HepG2 (cell line): ENCODE results near the gene PCAT7. TPM values are rescaled to one million over a fixed set of nuclear protein-coding genes. Genes with fewer than 3 reads are reported as not detected.

ENCODE experiments used
- ATAC-seq: fragments of 200-7000 bp; cut with Tn5 transposase; 3 replicates; pipeline ENCODE4 v1.9.1; 2020; ENCODE audit warnings: mild to moderate bottlenecking, moderate library complexity
- BruUV-seq: library from RNA; stranded (reverse); fragments of 400-500 nt; replicated peaks from 2 replicates; lab custom pipeline; 2021; lab: Mats Ljungman, UMichigan
- CTCF ChIA-PET: fragments of 300-600 bp; formaldehyde crosslinking; extraction: SDS; loops from one replicate; lab custom pipeline; 2021; ENCODE audit warnings: low total read pairs, inconsistent platforms, low intra/inter-chr PET ratio; lab: Yijun Ruan, JAX
- POLR2A ChIA-PET: fragments of 350-600 bp; sonication (Branson Sonifier 250); formaldehyde crosslinking; loops from one replicate; lab custom pipeline; 2020; ENCODE audit warnings: antibody characterized with exemption, inconsistent platforms; lab: Yijun Ruan, JAX
- DNase-seq: peaks from one replicate; pipeline ENCODE4 v3.0.0-alpha.2; 2015; ENCODE audit warnings: low spot score
- FAIRE-seq: peaks from 3 replicates; lab custom pipeline; 2011; peaks lifted over from hg19 to GRCh38; lab: Jason Lieb, UNC
- H2AFZ ChIP-seq: one replicate; pipeline ENCODE4 v1.6.1; 2011; ENCODE audit warnings: low read length, inconsistent platforms
- H3K27ac ChIP-seq: fragments of 300-600 bp; 3 replicates; pipeline ENCODE4 v1.8.0; 2011; ENCODE audit warnings: mixed run types, mild to moderate bottlenecking, mixed read lengths, low read length, inconsistent platforms; ENCODE audit not compliant: insufficient read depth; ENCODE audit errors: extremely low read length
- H3K27me3 ChIP-seq, 2 experiments: fragments of 200-600 bp in 1 of 2; 2 replicates in 1 of 2; 3 replicates in 1 of 2; pipeline versions ENCODE4 v1.6.0 to v1.8.0; 2011; ENCODE audit warnings: low read length in 2 of 2, mild to moderate bottlenecking in 2 of 2, moderate library complexity in 2 of 2, inconsistent platforms in 1 of 2; ENCODE audit not compliant: insufficient read depth in 2 of 2, control insufficient read depth in 1 of 2
- H3K36me3 ChIP-seq, 2 experiments: fragments of 200-600 bp in 1 of 2; replicated peaks in 1 of 2; 2 replicates in 1 of 2; 3 replicates in 1 of 2; pipeline versions ENCODE4 v1.5.1 to v1.8.0; 2011; ENCODE audit warnings: low read length in 2 of 2, inconsistent platforms in 1 of 2; ENCODE audit not compliant: insufficient read depth in 2 of 2, control insufficient read depth in 1 of 2
- H3K4me1 ChIP-seq: 2 replicates; pipeline ENCODE4 v1.5.1; 2012; ENCODE audit warnings: low read length, inconsistent platforms; ENCODE audit not compliant: insufficient read depth
- H3K4me2 ChIP-seq: 2 replicates; pipeline ENCODE4 v1.6.0; 2011; ENCODE audit warnings: low read depth, low read length, inconsistent platforms
- H3K4me3 ChIP-seq, 3 experiments: fragments of 200-600 bp in 1 of 3; sonication (generic), shearing (Covaris generic) in 1 of 3; replicated peaks in 1 of 3; 2 replicates each; pipeline ENCODE4 v1.5.1; 2011 to 2016; ENCODE audit warnings: low read length in 3 of 3, inconsistent platforms in 2 of 3, low read depth in 2 of 3, mild to moderate bottlenecking in 2 of 3, control low read depth in 1 of 3, mixed read lengths in 1 of 3; ENCODE audit not compliant: insufficient read depth in 1 of 3
- H3K79me2 ChIP-seq: one replicate; pipeline ENCODE4 v1.6.1; 2011; ENCODE audit warnings: low read length, inconsistent platforms; ENCODE audit not compliant: insufficient read depth
- H3K9ac ChIP-seq: 2 replicates; pipeline ENCODE4 v1.6.0; 2011; ENCODE audit warnings: mild to moderate bottlenecking, low read depth, low read length, inconsistent platforms; ENCODE audit not compliant: insufficient read depth
- H3K9me3 ChIP-seq: 2 replicates; pipeline ENCODE4 v1.5.1; 2012; ENCODE audit warnings: mild to moderate bottlenecking, low read length
- H4K20me1 ChIP-seq: 2 replicates; pipeline ENCODE4 v1.6.0; 2011; ENCODE audit warnings: inconsistent platforms, mild to moderate bottlenecking, low read length, moderate library complexity; ENCODE audit not compliant: insufficient read depth
- FOXA1 ChIP-seq, 2 experiments: fragments of 450-650 bp in 1 of 2; sonication (generic) in 1 of 2; formaldehyde crosslinking in 1 of 2; IDR thresholded peaks; 2 replicates each; pipeline versions ENCODE4 v1.4.0 to v1.6.1; 2016 to 2020; ENCODE audit warnings: missing genetic modification reagents in 1 of 2
- MATR3 ChIP-seq: sonication (generic); formaldehyde crosslinking; IDR thresholded peaks from 2 replicates; pipeline ENCODE4 v1.4.0; 2020; ENCODE audit warnings: missing genetic modification reagents
- PAXIP1 ChIP-seq: sonication (generic); formaldehyde crosslinking; conservative IDR thresholded peaks from 2 replicates; pipeline ENCODE4 v1.4.0; 2020; ENCODE audit warnings: mild to moderate bottlenecking, missing genetic modification reagents, moderate library complexity
- SALL1 ChIP-seq: sonication (generic); formaldehyde crosslinking; IDR thresholded peaks from 2 replicates; pipeline ENCODE4 v1.8.0; 2022; ENCODE audit warnings: mild to moderate bottlenecking, missing genetic modification reagents
- SMAD3 ChIP-seq: sonication (generic); formaldehyde crosslinking; IDR thresholded peaks from 2 replicates; pipeline ENCODE4 v1.4.0; 2020; ENCODE audit warnings: missing genetic modification reagents
- ZBTB3 ChIP-seq: sonication (generic); formaldehyde crosslinking; IDR thresholded peaks from 2 replicates; pipeline ENCODE4 v1.4.0; 2020; ENCODE audit warnings: low read depth, mild to moderate bottlenecking, moderate library complexity, missing genetic modification reagents, borderline replicate concordance
- ZNF646 ChIP-seq: sonication (generic); formaldehyde crosslinking; IDR thresholded peaks from 2 replicates; pipeline ENCODE4 v1.9.0; 2021; ENCODE audit warnings: mild to moderate bottlenecking, missing genetic modification reagents
- ZSCAN21 ChIP-seq: sonication (generic); formaldehyde crosslinking; IDR thresholded peaks from 2 replicates; pipeline ENCODE4 v1.8.0; 2022; ENCODE audit warnings: mild to moderate bottlenecking, missing genetic modification reagents, moderate library complexity, borderline replicate concordance
- WGBS: methylation state at CpG from one replicate; pipeline ENCODE4 v1.1.6; 2017; ENCODE audit warnings: low lambda C conversion rate; 5-methylcytosine and 5-hydroxymethylcytosine counted together
- in situ Hi-C: cut with HindIII; loops from 2 replicates; pipeline ENCODE4 v1.10.0; 2017; ENCODE audit warnings: low pct_unique_long_range_greater_than_20kb; ENCODE audit not compliant: extremely low pct_ligation_motif_present
- intact Hi-C: fragments of 100-400 bp; cut with micrococcal nuclease; formaldehyde crosslinking; loops from one replicate; pipeline ENCODE4 v1.10.0; 2022; ENCODE audit not compliant: unreplicated experiment
- polyA plus RNA-seq, 8 experiments: library from polyadenylated mRNA; depleted of rRNA in 3 of 8; stranded (reverse) in 7 of 8; unstranded in 1 of 8; fragments of >200 nt; fragmentation: Illumina TruSeq in 4 of 8; extraction: Trizol in 4 of 8; gene quantifications; 2 replicates each; pipeline versions ENCODE4 v1.2.1 to v1.2.3, GENCODE V29; 2011 to 2016; ENCODE audit warnings: low read depth in 4 of 8, missing spikeins in 1 of 8, mixed read lengths in 1 of 8; ENCODE audit not compliant: insufficient read depth in 1 of 8
- total RNA-seq, 5 experiments: library from RNA; depleted of rRNA; stranded (reverse); fragments of >200 nt; fragmentation: Illumina TruSeq; extraction: Trizol; gene quantifications; 2 replicates each; pipeline ENCODE4 v1.2.3, GENCODE V29; 2016; ENCODE audit warnings: low read depth in 1 of 5

Gene PCAT7
- total and polyA plus RNA-seq, 2 of the 13 experiments (the other 11 are each of a cell fraction or from before 2014, with no cell fraction given) = 2.3 to 3.9 TPM

GRCh38 chr9:94611638-94612068 is 56.8 kb downstream of the PCAT7 start (continued):
- TF ChIP-seq ZSCAN21 (CRISPR knock-in tag) (no peak), MATR3 (no peak), PAXIP1 (CRISPR knock-in tag) (no peak)
- TF ChIP-seq, all 625 proteins: peak for 5

- in situ Hi-C loops = no loop called here
- WGBS = 10% methylated on average over 7 of the region's 7 CpGs
- no peak for FAIRE-seq
- TF ChIP-seq ZBTB3 (CRISPR knock-in tag) = no peak
- no peak for TF ChIP-seq FOXA1 (IDR thresholded peaks at IDR 0.05)
- TF ChIP-seq FOXA1 (CRISPR knock-in tag; IDR thresholded peaks at IDR 0.05) = peak; percentile 57
- peak; percentile 87 for TF ChIP-seq SALL1 (CRISPR knock-in tag)
- TF ChIP-seq SMAD3 (CRISPR knock-in tag) = 0 out of 2 replicates have a peak, but pooled peaks have one; percentile 8
- no peak for TF ChIP-seq ZNF646
These were observed 57.2 kb downstream of the PCAT7 start for GRCh38 chr9:94612071-94612470.

More at GRCh38 chr9:94612071-94612470, 57.2 kb downstream of the PCAT7 start:
- intact Hi-C loops = no loop called here
- DNase-seq = peak; percentile 56
- Histone ChIP-seq H3K9me3 (no peaks in the 10 kb centered on the region), H4K20me1 (no peaks in the 10 kb centered on the region), H3K36me3 (no peaks in the 10 kb centered on the region), H3K27me3 (no peaks in the 10 kb centered on the region), H3K79me2 (no peaks in the 10 kb centered on the region), H3K9ac (0 out of 2 replicates have a peak overlapping the region, but pooled peaks have one; percentile 21), H3K4me2 (peak overlapping the region; percentile 79), H3K27ac (peak overlapping the region; percentile 52), H2AFZ (peak overlapping the region; percentile 23), H3K4me3 (peak overlapping the region in 1 of 3 experiments; percentile 37; a peak in 2 of 6 replicates), H3K4me1 (peaks cover 53% of the 10 kb centered on the region)
- POLR2A ChIA-PET = interaction anchor here (2.0 kb wide), 1 partner anchor 58 kb away, joined by 6 read pairs; the partner anchor contains the start of gene PCAT7
- BruUV-seq = no TSS peak
- peak; percentile 10; the same call in 1 of the 3 replicates for ATAC-seq
- CTCF ChIA-PET = no interaction called here
